Endothelial cell (in vitro differentiated cells): ENCODE measurements around the gene PUS7. TPM values are rescaled to one million over a fixed set of nuclear protein-coding genes. Genes with fewer than 3 reads are reported as not detected.

ENCODE experiments used
- DNase-seq: peaks from one replicate; pipeline ENCODE4 v3.0.0; 2021; ENCODE audit warnings: low spot score
- H3K27ac Mint-ChIP-seq: one replicate; pipeline ENCODE4 v1.8.0; 2021; ENCODE audit warnings: mixed read lengths, inconsistent platforms; ENCODE audit not compliant: unreplicated experiment
- H3K27me3 Mint-ChIP-seq: one replicate; pipeline ENCODE4 v1.8.0; 2021; ENCODE audit warnings: mild to moderate bottlenecking, moderate library complexity, mixed read lengths, inconsistent platforms; ENCODE audit not compliant: unreplicated experiment
- H3K36me3 Mint-ChIP-seq: one replicate; pipeline ENCODE4 v1.8.0; 2021; ENCODE audit warnings: mild to moderate bottlenecking, low read depth, mixed read lengths, inconsistent platforms; ENCODE audit not compliant: unreplicated experiment
- H3K4me1 Mint-ChIP-seq: one replicate; pipeline ENCODE4 v1.8.0; 2021; ENCODE audit warnings: mild to moderate bottlenecking, mixed read lengths, inconsistent platforms; ENCODE audit not compliant: unreplicated experiment
- H3K4me3 Mint-ChIP-seq: one replicate; pipeline ENCODE4 v1.8.0; 2021; ENCODE audit warnings: mild to moderate bottlenecking, mixed read lengths, inconsistent platforms; ENCODE audit not compliant: unreplicated experiment
- H3K9me3 Mint-ChIP-seq: one replicate; pipeline ENCODE4 v1.8.0; 2021; ENCODE audit warnings: mixed read lengths, inconsistent platforms; ENCODE audit not compliant: unreplicated experiment
- CTCF ChIP-seq: fragments of 200-600 bp; sonication (generic); IDR thresholded peaks from one replicate; pipeline ENCODE4 v1.5.0; 2021; ENCODE audit warnings: antibody characterized with exemption; ENCODE audit not compliant: unreplicated experiment
- total RNA-seq: library from RNA; stranded (reverse); fragmentation: NEBNext Ultra II Directional; extraction: Animal tissue kit (Norgen Biotek cat#: 25700); gene quantifications from one replicate; pipeline ENCODE4 v1.2.1, GENCODE V29; 2021; ENCODE audit not compliant: unreplicated experiment

PUS7 gene
- total RNA-seq, 1 donor from 2014 or later = 14.4 TPM

- Mint-ChIP-seq H3K27ac (no peak overlapping the region), H3K27me3 (no peaks in the 10 kb centered on the region), H3K4me1 (no peaks in the 10 kb centered on the region), H3K4me3 (no peak overlapping the region), H3K36me3 (peaks cover 4% of the 10 kb centered on the region), H3K9me3 (no peaks in the 10 kb centered on the region)
- TF ChIP-seq CTCF = no peak
- DNase-seq = no peak
These were observed 48.9 kb downstream of the PUS7 start for GRCh38 chr7:105473163-105473562.

- TF ChIP-seq CTCF = no peak
- Mint-ChIP-seq H3K9me3 (no peaks in the 10 kb centered on the region), H3K27ac (no peak overlapping the region), H3K4me1 (no peaks in the 10 kb centered on the region), H3K27me3 (no peaks in the 10 kb centered on the region), H3K4me3 (no peak overlapping the region), H3K36me3 (peaks cover 4% of the 10 kb centered on the region)
- DNase-seq = no peak
These were observed 51.2 kb downstream of the PUS7 start for GRCh38 chr7:105470846-105471245.

- Mint-ChIP-seq H3K27ac (peak overlapping the region; percentile 14), H3K4me3 (no peak overlapping the region), H3K9me3 (no peaks in the 10 kb centered on the region)
These were observed 52.0 kb downstream of the PUS7 start for GRCh38 chr7:105470090-105470489.

GRCh38 chr7:105462765-105463420 is 59.2 kb downstream of the PUS7 start:
- Mint-ChIP-seq H3K4me3 (no peak overlapping the region), H3K27ac (no peak overlapping the region), H3K4me1 (no peaks in the 10 kb centered on the region), H3K27me3 (no peaks in the 10 kb centered on the region), H3K9me3 (no peaks in the 10 kb centered on the region), H3K36me3 (peaks cover 5% of the 10 kb centered on the region)
- TF ChIP-seq CTCF = no peak
- no peak for DNase-seq

More at GRCh38 chr7:105470090-105470489, 52.0 kb downstream of the PUS7 start:
- Mint-ChIP-seq H3K27me3 (no peaks in the 10 kb centered on the region), H3K36me3 (peaks cover 4% of the 10 kb centered on the region), H3K4me1 (no peaks in the 10 kb centered on the region)
- DNase-seq = no peak
- TF ChIP-seq CTCF = no peak

- H3K27ac Mint-ChIP-seq = no peak overlapping the region
- no peaks in the 10 kb centered on the region for H3K4me1 Mint-ChIP-seq
- TF ChIP-seq CTCF = no peak
- peaks cover 5% of the 10 kb centered on the region for H3K36me3 Mint-ChIP-seq
- DNase-seq = no peak
- H3K27me3 Mint-ChIP-seq = no peaks in the 10 kb centered on the region
- H3K9me3 Mint-ChIP-seq = no peaks in the 10 kb centered on the region
- no peak overlapping the region for H3K4me3 Mint-ChIP-seq
These were observed 60.6 kb downstream of the PUS7 start for GRCh38 chr7:105461518-105461917.
